ENCODE data around the gene DTWD2.

DNA sequence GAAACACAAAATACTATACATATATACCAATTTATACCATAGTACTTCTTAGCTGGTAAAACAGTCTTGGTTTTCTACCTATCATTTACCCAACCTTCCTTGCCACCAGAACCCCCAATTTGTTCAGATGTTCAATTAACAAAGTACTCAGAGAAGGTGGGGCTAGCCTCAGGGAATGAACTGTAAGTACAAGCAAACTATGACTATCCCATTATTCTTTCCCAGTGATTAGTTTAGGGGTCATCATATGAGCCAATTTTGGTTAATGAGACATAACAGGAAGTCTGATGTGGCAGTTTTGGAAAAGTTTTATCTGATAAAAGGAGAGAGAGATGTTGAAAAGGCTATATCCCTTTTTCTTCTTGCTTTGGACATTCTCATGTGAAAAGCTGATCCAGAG lies 125.8 kb downstream of the DTWD2 start:
- TF ChIP-seq, protein P1, sequence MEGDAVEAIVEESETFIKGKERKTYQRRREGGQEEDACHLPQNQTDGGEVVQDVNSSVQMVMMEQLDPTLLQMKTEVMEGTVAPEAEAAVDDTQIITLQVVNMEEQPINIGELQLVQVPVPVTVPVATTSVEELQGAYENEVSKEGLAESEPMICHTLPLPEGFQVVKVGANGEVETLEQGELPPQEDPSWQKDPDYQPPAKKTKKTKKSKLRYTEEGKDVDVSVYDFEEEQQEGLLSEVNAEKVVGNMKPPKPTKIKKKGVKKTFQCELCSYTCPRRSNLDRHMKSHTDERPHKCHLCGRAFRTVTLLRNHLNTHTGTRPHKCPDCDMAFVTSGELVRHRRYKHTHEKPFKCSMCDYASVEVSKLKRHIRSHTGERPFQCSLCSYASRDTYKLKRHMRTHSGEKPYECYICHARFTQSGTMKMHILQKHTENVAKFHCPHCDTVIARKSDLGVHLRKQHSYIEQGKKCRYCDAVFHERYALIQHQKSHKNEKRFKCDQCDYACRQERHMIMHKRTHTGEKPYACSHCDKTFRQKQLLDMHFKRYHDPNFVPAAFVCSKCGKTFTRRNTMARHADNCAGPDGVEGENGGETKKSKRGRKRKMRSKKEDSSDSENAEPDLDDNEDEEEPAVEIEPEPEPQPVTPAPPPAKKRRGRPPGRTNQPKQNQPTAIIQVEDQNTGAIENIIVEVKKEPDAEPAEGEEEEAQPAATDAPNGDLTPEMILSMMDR (conservative IDR thresholded peaks at IDR 0.05; ENCODE audit: low read depth, low read length), result no peak
- no peak for TF ChIP-seq POLR2A (IDR thresholded peaks at IDR 0.05; ENCODE audit: low read depth, low read length)
- no peak for TF ChIP-seq BHLHE40 (IDR thresholded peaks at IDR 0.05; ENCODE audit: low read depth, low read length)
- TF ChIP-seq, protein P2, sequence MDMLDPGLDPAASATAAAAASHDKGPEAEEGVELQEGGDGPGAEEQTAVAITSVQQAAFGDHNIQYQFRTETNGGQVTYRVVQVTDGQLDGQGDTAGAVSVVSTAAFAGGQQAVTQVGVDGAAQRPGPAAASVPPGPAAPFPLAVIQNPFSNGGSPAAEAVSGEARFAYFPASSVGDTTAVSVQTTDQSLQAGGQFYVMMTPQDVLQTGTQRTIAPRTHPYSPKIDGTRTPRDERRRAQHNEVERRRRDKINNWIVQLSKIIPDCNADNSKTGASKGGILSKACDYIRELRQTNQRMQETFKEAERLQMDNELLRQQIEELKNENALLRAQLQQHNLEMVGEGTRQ (IDR thresholded peaks at IDR 0.05; ENCODE audit: low read depth, low read length), result no peak
